NCI-H1930 (cell line): ENCODE results near the gene KRTAP15-1.

Experiments
- DNase-seq, 2 experiments: peaks; one replicate each; lab custom pipeline; 2025; lab: John Stamatoyannopoulos, UW

Gene KRTAP15-1, protein sequence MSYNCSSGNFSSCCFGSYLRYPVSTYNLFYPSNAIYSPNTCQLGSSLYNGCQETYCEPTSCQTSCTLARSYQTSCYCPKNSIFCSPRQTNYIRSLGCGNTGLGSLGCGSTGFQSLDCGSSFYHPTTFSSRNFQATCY

DNA sequence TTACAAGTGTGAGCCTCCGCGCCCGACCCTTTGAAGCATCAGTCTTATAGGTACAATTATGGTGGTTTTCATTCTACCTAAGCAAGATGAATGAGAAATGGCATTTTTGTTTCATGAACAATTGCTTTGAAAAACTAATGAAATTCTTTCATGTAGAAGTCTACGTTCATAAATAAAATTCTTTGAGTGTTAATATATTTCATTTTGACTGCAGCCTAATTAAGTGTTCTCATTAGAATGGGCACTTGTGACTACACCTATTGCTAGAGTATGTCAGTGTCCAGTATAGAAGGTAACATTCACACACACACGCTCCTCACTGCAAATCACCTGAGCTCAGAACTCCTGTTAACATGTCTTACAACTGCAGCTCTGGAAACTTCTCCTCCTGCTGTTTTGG, at the start of gene KRTAP15-1:
TSS of gene KRTAP15-1 (plus strand) at position 301 of the 400 bp plus-strand sequence. CDS start at position 354, 53 bp downstream.
- no peak for DNase-seq

DNA sequence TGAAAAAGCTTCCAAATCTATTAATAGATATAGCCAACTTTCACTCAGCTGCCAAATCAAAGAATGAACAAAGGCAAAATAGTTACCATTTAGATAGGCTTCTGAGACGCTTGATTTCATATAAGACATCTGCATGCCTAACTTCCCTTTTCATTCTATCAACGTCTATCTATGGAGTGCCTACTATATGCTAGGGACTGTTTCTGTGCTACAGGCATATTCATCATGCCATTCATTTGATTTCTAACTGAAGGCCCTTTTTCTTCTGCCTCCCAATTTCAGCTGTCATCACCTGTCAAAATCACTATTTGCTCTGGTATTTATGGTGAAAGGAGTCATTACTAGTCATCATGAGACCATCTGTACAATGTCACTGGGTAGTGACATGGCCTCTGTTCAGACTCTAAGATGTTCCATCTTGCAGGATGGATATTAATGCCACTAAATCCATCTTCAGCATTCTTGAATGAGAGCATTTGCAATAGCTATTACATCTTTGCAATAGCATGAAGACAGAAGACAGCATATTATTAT, 48.5 kb upstream of the KRTAP15-1 start:
- no peak for DNase-seq

DNA sequence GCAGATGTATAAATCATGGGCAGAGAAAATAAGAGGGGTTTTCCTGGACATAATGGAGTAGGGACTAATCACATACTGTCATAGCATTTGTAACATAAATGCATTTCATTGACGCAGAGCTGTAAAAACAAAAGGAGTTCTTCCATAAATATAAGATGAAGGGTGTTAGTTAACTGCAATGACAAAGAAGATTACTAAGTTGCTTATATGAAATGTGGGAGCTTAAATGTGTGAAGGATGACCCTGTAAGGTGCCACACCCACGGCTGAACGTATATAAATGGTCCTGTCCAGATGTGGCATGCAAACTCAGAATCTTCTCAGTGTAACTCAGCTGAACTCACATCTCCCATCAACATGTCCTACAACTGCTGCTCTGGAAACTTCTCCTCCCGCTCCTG, 44.3 kb upstream of the KRTAP15-1 start, which contains the start of gene KRTAP13-1:
TSS of gene KRTAP13-1 (plus strand) at position 301 of the 400 bp plus-strand sequence. CDS start at position 357, 56 bp downstream.
- no peak for DNase-seq

DNA sequence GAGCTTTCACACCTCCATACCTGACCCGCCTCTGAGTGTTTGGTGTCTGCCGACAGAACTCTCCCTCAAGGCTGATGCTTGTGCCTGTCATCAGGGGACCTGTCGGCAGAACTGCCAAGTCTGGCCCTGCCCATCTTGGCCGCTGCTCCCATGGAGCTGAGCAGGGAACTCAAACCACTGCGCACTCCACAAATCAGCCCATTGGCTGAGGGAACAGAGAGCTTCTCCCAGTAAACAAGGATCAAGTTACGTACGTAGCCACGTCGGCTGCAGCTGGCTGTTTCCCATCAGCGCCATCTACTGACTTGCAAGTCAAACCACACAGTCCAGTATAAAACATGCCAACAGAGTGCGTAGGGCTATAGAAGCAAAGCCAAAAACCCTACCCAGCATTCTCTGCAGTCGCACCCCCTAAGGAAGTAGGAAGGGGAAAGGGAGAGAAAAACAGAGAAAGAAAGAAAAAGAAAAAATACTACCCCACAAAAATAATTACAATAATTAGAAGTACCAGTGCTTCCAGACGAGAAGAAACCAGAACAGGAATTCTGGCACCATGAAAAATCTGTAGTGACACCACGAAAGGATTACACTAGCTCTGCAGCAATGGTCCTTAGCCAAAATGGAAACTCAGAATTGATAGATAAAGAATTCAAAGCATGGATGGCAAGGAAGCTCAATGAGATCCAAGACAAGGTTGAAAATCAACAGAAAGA, 31.1 kb upstream of the KRTAP15-1 start:
- DNase-seq, result no peak

DNA sequence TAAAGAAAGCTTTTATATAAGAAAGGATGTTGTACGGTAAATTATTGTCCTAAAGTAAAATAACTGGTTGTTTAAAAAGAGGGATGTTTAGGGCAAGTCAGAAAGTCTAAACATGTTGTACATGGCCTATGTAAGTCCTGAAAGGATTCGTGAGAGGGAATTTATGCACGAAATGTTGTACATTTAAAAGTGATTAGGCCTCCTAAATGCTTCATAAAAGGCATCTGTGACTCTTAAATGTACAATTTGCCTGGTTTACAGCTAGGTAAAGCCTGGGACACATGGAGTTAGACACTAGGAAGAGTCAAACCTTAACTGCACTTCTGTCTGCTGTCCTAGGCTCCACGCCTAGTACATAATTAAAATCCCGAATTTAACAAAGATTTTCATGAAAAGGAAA, 24.1 kb upstream of the KRTAP15-1 start:
- DNase-seq, result no peak

DNA sequence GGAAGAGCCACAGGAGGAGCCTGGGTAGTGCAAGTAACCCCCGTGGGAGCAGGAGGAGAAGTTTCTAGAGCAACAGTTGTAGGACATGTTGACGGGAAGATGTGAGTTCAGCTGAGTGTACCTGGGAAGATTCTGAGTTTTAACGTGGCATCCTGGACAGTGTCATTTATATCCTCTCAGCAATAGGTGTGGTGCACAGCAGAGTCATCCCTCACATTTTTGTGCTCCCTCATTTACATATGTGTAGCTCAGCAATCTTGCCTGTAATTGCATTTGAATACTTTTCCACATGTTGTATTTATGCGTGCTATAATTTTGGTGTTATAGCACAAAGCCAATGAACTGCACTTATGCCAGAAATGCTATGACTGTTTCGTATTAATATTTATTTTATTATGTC, 14.2 kb upstream of the KRTAP15-1 start, which contains the start of gene KRTAP13-3:
TSS of gene KRTAP13-3 (minus strand) at position 101 of the 400 bp plus-strand sequence. CDS start at position 87, 14 bp downstream.
- DNase-seq, result no peak

DNA sequence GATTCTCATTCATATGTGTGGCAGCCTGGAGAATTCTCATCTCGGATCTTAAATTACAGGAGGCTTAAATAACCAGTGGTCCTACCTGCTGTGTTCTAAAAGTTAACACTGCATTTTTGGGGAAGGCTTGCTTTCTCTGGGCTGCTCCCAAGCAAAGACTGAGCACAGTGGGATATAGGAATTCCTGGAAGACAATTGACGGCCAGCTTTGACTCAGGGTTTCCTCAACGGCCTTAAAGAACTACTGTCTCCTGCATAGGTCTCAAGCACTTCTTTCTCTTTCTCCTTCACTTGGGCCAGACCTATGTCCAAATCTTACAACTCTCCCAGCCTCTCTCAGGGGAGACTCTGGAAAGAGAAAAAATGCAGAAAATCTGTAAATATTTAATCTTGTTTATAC, 13.3 kb upstream of the KRTAP15-1 start:
- DNase-seq, result no peak

DNA sequence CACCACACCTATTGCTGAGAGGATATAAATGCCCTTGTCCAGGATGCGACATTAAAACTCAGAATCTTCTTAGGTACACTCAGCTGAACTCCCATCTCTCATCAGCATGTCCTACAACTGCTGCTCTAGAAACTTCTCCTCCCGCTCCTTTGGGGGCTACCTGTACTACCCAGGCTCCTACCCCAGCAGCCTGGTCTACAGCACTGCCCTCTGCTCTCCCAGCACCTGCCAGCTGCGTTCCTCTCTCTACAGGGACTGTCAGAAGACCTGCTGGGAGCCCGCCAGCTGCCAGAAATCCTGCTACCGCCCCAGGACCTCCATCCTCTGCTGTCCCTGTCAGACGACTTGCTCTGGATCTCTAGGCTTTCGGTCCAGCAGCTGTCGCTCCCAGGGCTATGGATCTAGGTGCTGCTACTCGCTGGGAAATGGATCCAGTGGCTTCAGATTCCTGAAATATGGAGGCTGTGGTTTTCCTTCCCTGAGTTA, 9.9 kb upstream of the KRTAP15-1 start, which contains the start of gene KRTAP13-4:
TSS of gene KRTAP13-4 (plus strand) at position 51 of the 486 bp plus-strand sequence. CDS start at position 107, 56 bp downstream.
- DNase-seq, result no peak

DNA sequence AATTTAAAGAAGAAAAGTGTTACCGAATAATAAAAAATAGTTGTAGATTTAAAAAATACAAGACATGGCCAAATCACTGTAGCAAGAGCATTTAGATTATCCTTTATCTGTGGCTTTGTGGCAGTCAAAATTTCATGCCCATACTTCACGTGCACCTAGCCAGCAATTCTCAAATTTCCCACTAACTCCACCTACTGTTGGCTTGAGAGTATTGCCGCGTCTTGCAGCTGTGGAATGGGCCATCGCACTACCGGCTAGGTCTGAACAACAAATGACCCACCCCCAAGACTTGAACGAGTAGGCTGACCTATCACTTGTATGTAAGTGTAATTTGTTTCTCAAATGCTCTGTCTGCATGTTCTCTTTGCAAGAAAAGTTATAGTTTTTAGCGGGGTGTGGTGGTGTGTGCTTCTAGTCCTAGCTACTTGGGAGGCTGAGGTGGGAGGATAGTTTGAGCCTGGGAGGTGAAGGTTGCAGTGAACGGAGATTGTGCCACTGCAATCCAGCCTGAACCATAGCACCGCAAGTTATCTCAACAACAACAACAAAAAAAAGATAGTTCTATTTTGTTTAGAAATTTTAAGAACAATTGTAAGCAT, 5.9 kb upstream of the KRTAP15-1 start:
- DNase-seq, result no peak

DNA sequence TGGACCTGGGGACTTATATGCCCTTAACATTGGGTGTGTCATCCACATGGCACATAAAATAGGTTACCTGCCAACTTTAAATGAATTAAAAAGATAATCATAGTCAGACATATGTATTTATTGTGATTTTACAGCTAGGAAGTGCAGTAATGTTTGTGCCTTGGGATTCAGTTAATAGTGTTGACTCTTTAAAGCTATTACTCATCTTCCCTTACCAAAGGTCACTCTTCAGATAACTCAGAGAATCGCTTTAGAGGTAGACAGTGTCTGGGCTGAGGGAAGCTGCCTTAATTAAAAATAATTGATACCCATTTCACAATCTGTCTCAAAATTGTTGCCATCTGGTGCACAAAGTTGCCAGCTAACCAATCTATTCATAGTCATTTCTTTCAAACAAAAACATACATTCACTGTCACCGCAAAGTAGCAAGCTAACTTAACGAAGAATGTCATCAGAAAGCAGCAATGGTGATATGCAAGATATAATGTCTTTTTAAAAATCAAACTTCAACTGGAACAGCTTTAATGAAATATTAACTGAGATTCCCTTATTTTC, 3.0 kb upstream of the KRTAP15-1 start:
- no peak for DNase-seq

DNA sequence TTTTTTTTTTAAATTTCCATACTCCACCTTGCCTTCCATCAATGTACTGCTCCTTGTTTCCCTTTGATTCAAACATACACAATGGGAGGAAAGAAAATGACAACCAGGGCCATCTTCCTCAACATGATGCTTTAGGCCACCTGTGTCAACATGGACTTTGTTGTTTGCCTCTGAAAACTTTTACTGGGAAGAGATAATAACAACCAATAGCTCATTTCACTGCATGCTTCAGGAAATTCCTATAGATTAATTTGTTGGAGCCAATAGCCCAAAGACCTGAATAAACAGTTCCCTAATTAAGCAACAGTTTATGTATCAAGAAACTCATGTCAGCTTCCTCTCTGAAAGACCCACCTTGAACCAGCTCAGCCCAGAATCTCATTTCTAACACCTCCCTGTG, 3.2 kb downstream of the KRTAP15-1 start:
- no peak for DNase-seq

DNA sequence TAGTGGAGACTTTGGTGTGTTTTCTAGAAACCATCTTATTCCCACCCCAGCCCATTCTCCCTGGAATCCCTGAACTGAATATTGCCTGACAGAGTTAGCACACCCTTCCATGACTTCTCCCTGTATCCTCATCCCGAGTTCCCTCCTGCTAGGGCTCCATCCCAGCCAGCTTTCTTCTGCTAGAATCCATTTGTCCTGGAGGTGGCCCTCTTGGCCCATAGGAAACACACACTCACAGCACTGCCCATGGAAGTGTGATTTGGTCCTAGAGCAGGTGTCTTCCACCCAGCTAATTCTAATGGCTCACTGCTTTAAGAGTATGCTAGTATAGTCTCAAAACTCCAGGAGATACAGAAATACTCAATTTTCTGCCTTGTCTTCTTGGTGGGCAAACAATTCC, 4.1 kb downstream of the KRTAP15-1 start:
- no peak for DNase-seq

DNA sequence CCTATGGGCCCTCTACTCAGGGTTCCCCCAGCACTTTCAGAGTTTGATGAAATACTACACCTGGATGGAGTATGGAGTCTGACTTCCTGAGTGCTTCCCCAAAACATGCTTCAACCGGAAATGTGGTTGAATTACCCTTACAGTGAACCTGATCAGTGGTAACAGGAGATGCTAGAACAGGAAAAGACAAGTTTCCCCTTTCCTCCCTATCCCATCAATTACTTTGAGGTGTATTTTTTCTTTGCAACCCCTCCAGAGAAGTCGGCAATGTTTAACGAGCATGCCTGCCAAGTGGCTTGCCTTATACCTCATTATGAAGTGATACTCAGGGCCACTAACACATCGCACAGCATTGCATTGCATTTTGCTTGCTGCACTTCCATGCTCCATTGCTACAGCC, 7.0 kb downstream of the KRTAP15-1 start:
- no peak for DNase-seq

DNA sequence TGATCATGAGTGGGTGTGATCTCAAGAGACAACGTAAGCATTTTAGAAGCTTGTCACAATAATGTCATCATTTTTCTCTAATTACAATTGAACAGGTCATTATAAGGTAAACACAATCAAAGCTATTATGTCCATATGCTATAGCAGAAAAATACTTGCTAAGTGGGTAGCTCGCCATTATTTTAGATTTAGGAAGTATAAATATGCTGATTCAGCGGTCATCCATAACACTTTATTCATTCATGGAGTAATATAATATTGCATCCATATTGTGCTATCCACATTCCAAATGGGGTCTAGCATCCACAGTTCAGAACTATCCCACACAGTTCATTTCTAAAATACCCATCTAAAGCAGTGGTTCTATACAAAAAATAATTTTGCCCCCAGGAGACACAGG, 8.4 kb downstream of the KRTAP15-1 start:
- no peak for DNase-seq

DNA sequence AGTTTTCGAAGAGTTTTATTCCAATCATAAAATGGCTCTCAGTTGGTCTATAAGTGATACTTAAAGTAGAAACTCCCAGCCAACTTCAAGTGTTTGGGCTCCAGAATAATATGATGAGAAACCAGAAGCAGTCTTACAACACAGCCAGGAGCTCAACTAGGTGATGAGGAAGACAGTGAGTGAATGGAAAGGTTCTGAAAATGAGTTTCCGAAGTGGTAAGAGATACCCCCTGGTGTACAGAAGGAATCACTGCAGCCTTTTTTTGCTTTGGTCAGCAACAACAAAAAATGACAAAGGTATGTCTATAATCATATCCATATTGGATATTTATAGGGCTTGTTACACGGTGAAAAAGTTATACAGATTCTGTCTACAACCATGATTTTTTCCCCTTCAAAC, 23.6 kb downstream of the KRTAP15-1 start:
- no peak for DNase-seq

DNA sequence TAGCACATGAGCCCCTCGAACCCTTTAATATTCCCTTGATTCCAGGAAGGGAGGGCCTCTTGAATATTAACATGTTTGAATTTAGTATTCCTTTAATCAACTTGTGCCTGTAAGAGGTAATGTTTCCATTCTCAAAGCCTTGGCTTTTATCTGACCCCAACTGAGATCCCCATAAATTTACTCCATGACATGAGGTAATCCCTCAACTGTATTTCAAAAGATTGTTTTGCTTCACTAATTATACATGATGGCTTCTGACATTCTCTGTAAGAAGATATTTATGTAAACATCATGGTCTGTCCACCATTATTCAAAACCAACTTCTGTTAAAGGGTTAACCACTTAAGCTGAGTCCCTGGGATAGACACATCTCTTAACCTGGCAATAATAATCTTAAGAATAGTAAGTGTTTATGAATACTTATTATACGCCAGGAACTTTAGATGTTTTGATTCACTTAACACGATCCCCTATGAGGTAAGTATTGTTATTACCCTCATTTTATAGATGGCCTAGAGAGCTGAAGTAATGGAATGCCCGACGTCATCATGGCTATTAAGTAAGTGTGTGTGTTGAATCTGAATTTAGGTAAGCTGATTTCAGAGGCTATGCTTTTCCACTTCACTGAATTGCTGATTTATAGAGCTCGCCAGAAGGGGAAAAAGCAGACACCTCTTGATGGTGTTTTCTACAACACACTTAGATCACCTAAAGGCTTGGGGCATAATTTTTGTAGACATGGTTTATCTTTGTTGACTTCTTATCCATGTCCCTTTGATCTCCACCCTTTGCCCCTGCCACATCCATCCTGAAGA, 29.0 kb downstream of the KRTAP15-1 start:
- no peak for DNase-seq

DNA sequence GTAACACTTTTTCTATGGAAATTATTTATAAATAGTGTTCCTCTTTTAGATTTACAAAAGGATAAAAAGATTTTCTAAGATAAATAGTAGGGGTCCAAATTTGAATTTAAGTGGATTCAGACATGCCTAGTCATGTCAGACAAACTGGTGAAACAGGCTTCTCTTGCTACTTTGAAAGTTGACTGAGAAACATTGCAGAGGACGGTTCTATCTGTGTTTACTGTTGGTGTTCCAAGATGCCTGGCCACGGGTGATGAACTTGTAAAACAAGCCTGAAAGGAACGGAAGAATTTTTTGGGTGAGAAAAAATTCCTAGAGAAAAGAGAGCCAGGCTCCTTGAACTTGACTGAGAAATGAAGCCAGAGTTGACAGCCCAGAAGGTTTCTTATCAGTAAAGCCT, 37.9 kb downstream of the KRTAP15-1 start:
- DNase-seq, result no peak

DNA sequence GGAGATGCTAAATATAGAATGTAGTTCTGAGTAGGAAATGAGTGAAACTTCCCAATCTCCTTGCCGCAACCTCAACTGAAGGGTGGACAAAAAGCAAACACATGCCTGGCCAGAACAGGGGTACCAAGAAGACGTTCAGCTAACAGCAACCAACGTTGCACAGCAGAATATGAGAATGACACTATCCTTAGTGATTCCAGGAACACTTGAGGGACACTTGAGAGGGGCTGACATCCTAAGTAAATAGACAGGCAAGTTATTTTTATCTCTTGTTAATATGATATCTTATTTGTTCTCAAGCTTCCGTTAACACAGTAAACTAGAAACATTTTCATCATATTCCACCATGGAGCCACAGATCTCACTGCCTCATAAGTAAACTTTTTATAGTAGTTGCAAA, 39.2 kb downstream of the KRTAP15-1 start:
- no peak for DNase-seq

DNA sequence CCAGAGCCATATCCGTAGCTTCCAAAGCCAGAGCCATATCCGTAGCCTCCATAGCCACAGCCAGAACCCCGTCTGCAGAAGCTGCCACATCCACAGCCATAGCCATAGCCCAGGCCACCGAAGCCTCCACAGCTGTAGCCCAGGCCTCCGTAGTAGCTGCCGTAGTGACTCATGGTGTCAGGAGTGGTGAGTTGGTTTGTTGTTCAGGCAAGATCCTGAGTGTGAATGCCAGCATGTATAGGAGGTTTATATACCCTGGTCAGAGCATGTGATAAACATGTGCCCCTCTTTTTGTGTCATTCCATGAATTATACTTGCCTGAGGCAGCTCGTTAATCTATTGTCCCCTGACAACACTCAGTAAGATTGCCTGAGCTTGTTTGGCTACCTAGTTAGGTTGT, 40.1 kb downstream of the KRTAP15-1 start, which contains the start of gene KRTAP19-1:
TSS of gene KRTAP19-1 (minus strand) at position 223 of the 400 bp plus-strand sequence. CDS start at position 173, 50 bp downstream.
- no peak for DNase-seq

DNA sequence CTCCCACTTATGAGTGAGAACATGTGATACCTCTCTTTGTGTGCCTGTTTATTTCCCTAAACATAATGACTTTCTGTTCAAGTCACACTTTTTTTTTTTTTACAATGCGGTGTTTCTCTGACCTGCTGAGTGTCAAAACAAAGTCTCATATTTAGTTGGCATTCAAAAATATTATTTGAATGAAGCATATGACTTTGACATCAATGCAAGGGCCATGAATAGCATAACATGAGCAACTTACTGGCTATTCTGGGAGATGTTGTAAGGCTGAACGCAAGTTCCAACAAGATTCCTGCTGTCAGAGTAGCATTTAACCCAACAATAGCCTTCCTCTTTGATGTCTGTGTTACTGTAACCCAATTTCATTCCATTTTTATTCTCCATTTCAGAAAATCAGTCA, 42.1 kb downstream of the KRTAP15-1 start:
- DNase-seq, result no peak

DNA sequence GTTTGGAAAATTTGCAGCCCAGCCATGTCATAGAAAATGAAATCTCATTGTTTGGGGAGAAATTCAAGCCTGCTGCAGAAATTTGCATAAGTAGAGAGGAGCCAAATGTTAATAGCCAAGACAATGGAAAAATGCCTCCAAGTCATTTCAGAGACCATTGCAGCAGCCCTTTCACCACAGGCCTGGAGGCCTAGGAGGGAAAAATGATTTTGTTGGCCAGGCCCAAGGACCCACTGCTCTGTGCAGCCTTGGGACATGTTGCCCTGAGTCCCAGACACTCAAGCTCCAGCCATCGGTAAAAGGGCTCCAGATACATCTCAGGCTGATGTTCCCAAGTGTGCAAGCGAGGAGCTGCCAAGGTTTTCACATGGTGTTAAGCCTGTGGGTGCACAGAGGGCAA, 46.1 kb downstream of the KRTAP15-1 start:
- DNase-seq, result no peak
